ENCODE measurements around the gene DHH. TPM values are rescaled to one million over a fixed set of nuclear protein-coding genes. Genes with fewer than 3 reads are reported as not detected.

DHH gene
- total RNA-seq, 1 donor from 2014 or later: not detected

DNA sequence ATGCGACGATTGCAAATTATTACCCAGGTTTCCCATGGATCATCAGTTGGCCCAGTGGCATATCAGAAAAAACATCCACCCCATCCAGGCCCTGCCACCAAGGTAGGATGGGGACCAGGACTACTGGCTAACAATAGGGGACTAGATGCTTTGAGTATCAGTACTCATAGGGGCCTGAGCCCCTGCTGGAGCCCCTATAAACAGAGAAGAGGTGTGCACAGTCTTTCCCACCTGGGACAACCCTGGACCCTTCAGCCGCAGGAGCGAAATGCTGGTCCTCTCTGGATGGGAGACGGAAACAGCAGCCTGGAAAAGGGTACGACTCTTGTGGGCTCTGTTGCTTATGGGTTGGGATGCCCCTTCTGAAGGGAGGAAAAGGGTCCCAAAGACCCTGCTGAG lies 5.7 kb downstream of the DHH start:
- FAIRE-seq: no peak
- H3K36me3 ChIP-seq (ENCODE audit: control insufficient read depth, insufficient read depth, low read length): no peaks in the 10 kb centered on the region
- DNase-seq (ENCODE audit: low read depth): no peak
- H3K27me3 ChIP-seq (ENCODE audit: control insufficient read depth, insufficient read depth, low read length): peaks cover 40% of the 10 kb centered on the region
- TF ChIP-seq, protein P1, sequence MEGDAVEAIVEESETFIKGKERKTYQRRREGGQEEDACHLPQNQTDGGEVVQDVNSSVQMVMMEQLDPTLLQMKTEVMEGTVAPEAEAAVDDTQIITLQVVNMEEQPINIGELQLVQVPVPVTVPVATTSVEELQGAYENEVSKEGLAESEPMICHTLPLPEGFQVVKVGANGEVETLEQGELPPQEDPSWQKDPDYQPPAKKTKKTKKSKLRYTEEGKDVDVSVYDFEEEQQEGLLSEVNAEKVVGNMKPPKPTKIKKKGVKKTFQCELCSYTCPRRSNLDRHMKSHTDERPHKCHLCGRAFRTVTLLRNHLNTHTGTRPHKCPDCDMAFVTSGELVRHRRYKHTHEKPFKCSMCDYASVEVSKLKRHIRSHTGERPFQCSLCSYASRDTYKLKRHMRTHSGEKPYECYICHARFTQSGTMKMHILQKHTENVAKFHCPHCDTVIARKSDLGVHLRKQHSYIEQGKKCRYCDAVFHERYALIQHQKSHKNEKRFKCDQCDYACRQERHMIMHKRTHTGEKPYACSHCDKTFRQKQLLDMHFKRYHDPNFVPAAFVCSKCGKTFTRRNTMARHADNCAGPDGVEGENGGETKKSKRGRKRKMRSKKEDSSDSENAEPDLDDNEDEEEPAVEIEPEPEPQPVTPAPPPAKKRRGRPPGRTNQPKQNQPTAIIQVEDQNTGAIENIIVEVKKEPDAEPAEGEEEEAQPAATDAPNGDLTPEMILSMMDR (IDR thresholded peaks at IDR 0.05; ENCODE audit: insufficient read depth, low read length, severe bottlenecking): no peak
- no peak overlapping the region for H3K4me3 ChIP-seq (ENCODE audit: low read depth, low read length)

DNA sequence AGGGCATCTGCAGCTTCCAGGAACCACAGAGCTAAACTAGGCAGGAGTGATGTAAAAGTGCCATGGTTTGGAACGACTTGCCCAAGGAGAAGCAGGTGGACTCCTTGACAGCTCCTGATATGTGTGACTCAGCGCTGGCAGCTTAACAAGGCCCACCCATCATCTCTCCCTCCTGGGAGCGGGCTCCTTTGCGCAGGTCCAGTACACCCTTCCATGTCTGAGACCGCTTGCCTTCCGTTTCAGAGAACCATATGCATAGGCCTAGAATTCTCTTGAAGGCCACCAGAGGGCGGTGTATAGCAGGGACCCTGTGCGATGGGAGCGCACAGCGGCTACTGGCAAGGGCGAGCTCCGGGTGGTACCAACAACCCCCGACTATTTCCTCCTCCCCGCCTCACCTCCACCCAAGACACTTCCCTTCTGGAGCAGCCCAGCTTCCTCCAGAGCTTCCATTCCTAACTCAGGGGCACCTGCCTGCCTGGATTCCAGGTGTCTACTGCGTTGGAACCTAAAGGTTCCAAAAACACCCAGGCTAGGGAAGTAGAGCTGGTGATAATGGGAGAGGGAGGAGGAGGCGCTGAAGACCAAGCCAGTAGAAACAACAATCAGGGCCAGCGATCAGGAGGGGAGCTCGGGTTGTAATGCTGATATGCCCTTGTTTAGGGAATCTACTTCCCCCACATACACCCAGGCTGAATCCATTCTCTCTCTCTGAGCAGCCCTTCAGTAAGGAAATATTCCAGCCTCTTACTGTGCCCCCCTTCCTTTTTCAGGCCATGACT lies 6.3 kb downstream of the DHH start:
- Histone ChIP-seq H3K4me3 (ENCODE audit: low read depth, low read length) (no peak overlapping the region), H3K27me3 (ENCODE audit: control insufficient read depth, insufficient read depth, low read length) (peaks cover 35% of the 10 kb centered on the region), H3K36me3 (ENCODE audit: control insufficient read depth, insufficient read depth, low read length) (no peaks in the 10 kb centered on the region)
- TF ChIP-seq, protein P1 (IDR thresholded peaks at IDR 0.05; ENCODE audit: insufficient read depth, low read length, severe bottlenecking): peak; percentile 89
- FAIRE-seq: no peak
- peak; percentile 93 for DNase-seq (ENCODE audit: low read depth)

GRCh38 chr12:49086116-49086515 lies 8.5 kb downstream of the DHH start:
- FAIRE-seq (no peak), DNase-seq (ENCODE audit: low read depth) (no peak)
- Histone ChIP-seq H3K4me3 (ENCODE audit: low read depth, low read length) (no peak overlapping the region), H3K27me3 (ENCODE audit: control insufficient read depth, insufficient read depth, low read length) (peaks cover 17% of the 10 kb centered on the region), H3K36me3 (ENCODE audit: control insufficient read depth, insufficient read depth, low read length) (no peaks in the 10 kb centered on the region)
- TF ChIP-seq, protein P1 (IDR thresholded peaks at IDR 0.05; ENCODE audit: insufficient read depth, low read length, severe bottlenecking): no peak

DNA sequence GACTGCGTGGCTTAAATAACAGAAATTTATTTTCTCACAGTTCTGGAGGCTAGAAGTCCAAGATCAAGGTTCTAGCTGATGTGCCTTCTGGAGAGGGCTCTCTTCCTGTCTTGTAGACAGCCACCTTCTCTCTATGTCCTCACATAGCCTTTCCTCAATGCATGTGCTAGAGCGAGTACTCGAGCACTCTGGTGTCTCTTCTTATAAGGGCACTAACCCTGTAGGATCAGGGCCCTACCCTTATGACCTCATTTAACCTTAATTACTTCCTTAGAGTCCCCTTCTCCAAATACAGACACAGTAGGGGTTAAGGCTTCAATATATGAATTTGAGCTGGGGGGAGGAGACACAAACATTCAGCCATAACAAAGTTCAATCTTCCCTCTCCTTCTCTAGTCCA lies 10.2 kb downstream of the DHH start:
- H3K27me3 ChIP-seq (ENCODE audit: control insufficient read depth, insufficient read depth, low read length): peaks cover 4% of the 10 kb centered on the region
- FAIRE-seq (no peak), DNase-seq (ENCODE audit: low read depth) (no peak)
- no peak overlapping the region for H3K4me3 ChIP-seq (ENCODE audit: low read depth, low read length)
- H3K36me3 ChIP-seq (ENCODE audit: control insufficient read depth, insufficient read depth, low read length): no peaks in the 10 kb centered on the region
- TF ChIP-seq, protein P1 (IDR thresholded peaks at IDR 0.05; ENCODE audit: insufficient read depth, low read length, severe bottlenecking): no peak

DNA sequence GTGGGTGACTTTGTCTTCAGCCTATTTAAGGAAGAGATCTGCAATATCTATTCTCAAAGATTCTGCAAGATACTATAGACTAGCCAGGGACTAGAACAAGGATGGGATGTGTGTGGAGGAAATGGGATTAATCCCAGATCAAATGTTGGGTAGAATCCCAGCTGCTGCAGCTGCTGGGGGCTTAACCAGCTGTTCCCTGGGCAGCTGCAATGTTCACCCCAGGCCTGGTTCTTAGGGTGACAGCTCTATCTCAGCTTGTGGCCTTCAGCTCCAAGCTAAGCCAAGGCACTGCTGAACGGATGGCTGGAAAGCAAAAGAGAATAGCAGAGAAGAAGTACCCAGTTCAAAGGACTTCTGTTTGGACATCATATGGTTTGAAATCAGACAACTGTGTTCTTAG lies 14.8 kb downstream of the DHH start:
- Histone ChIP-seq H3K4me3 (ENCODE audit: low read depth, low read length) (no peak overlapping the region), H3K36me3 (ENCODE audit: control insufficient read depth, insufficient read depth, low read length) (no peaks in the 10 kb centered on the region), H3K27me3 (ENCODE audit: control insufficient read depth, insufficient read depth, low read length) (no peaks in the 10 kb centered on the region)
- TF ChIP-seq, protein P1 (IDR thresholded peaks at IDR 0.05; ENCODE audit: insufficient read depth, low read length, severe bottlenecking): no peak
- no peak for DNase-seq (ENCODE audit: low read depth)
- no peak for FAIRE-seq

- FAIRE-seq (no peak), DNase-seq (ENCODE audit: low read depth) (no peak)
- TF ChIP-seq, protein P1 (IDR thresholded peaks at IDR 0.05; ENCODE audit: insufficient read depth, low read length, severe bottlenecking): no peak
Observed at GRCh38 chr12:49070971-49071370, 23.6 kb downstream of the DHH start.

More at GRCh38 chr12:49070971-49071370, 23.6 kb downstream of the DHH start:
- Histone ChIP-seq H3K4me3 (ENCODE audit: low read depth, low read length) (no peak overlapping the region), H3K27me3 (ENCODE audit: control insufficient read depth, insufficient read depth, low read length) (no peaks in the 10 kb centered on the region), H3K36me3 (ENCODE audit: control insufficient read depth, insufficient read depth, low read length) (no peaks in the 10 kb centered on the region)

Measured in bronchial epithelial cell (primary cell).